HepG2 (cell line): ENCODE measurements around the gene CNPY4. TPM values are rescaled to one million over a fixed set of nuclear protein-coding genes. Genes with fewer than 3 reads are reported as not detected.

Source experiments
- ATAC-seq: fragments of 200-7000 bp; cut with Tn5 transposase; 3 replicates; pipeline ENCODE4 v1.9.1; 2020; ENCODE audit warnings: mild to moderate bottlenecking, moderate library complexity
- BruUV-seq: library from RNA; stranded (reverse); fragments of 400-500 nt; replicated peaks from 2 replicates; lab custom pipeline; 2021; lab: Mats Ljungman, UMichigan
- CTCF ChIA-PET: fragments of 300-600 bp; formaldehyde crosslinking; extraction: SDS; loops from one replicate; lab custom pipeline; 2021; ENCODE audit warnings: low total read pairs, inconsistent platforms, low intra/inter-chr PET ratio; lab: Yijun Ruan, JAX
- POLR2A ChIA-PET: fragments of 350-600 bp; sonication (Branson Sonifier 250); formaldehyde crosslinking; loops from one replicate; lab custom pipeline; 2020; ENCODE audit warnings: antibody characterized with exemption, inconsistent platforms; lab: Yijun Ruan, JAX
- DNase-seq: peaks from one replicate; pipeline ENCODE4 v3.0.0-alpha.2; 2015; ENCODE audit warnings: low spot score
- FAIRE-seq: peaks from 3 replicates; lab custom pipeline; 2011; peaks lifted over from hg19 to GRCh38; lab: Jason Lieb, UNC
- H2AFZ ChIP-seq: one replicate; pipeline ENCODE4 v1.6.1; 2011; ENCODE audit warnings: low read length, inconsistent platforms
- H3K27ac ChIP-seq: fragments of 300-600 bp; 3 replicates; pipeline ENCODE4 v1.8.0; 2011; ENCODE audit warnings: mixed run types, mild to moderate bottlenecking, mixed read lengths, low read length, inconsistent platforms; ENCODE audit not compliant: insufficient read depth; ENCODE audit errors: extremely low read length
- H3K27me3 ChIP-seq, 2 experiments: fragments of 200-600 bp in 1 of 2; 2 replicates in 1 of 2; 3 replicates in 1 of 2; pipeline versions ENCODE4 v1.6.0 to v1.8.0; 2011; ENCODE audit warnings: low read length in 2 of 2, mild to moderate bottlenecking in 2 of 2, moderate library complexity in 2 of 2, inconsistent platforms in 1 of 2; ENCODE audit not compliant: insufficient read depth in 2 of 2, control insufficient read depth in 1 of 2
- H3K36me3 ChIP-seq, 2 experiments: fragments of 200-600 bp in 1 of 2; replicated peaks in 1 of 2; 2 replicates in 1 of 2; 3 replicates in 1 of 2; pipeline versions ENCODE4 v1.5.1 to v1.8.0; 2011; ENCODE audit warnings: low read length in 2 of 2, inconsistent platforms in 1 of 2; ENCODE audit not compliant: insufficient read depth in 2 of 2, control insufficient read depth in 1 of 2
- H3K4me1 ChIP-seq: 2 replicates; pipeline ENCODE4 v1.5.1; 2012; ENCODE audit warnings: low read length, inconsistent platforms; ENCODE audit not compliant: insufficient read depth
- H3K4me2 ChIP-seq: 2 replicates; pipeline ENCODE4 v1.6.0; 2011; ENCODE audit warnings: low read depth, low read length, inconsistent platforms
- H3K4me3 ChIP-seq, 3 experiments: fragments of 200-600 bp in 1 of 3; sonication (generic), shearing (Covaris generic) in 1 of 3; replicated peaks in 1 of 3; 2 replicates each; pipeline ENCODE4 v1.5.1; 2011 to 2016; ENCODE audit warnings: low read length in 3 of 3, inconsistent platforms in 2 of 3, low read depth in 2 of 3, mild to moderate bottlenecking in 2 of 3, control low read depth in 1 of 3, mixed read lengths in 1 of 3; ENCODE audit not compliant: insufficient read depth in 1 of 3
- H3K79me2 ChIP-seq: one replicate; pipeline ENCODE4 v1.6.1; 2011; ENCODE audit warnings: low read length, inconsistent platforms; ENCODE audit not compliant: insufficient read depth
- H3K9ac ChIP-seq: 2 replicates; pipeline ENCODE4 v1.6.0; 2011; ENCODE audit warnings: mild to moderate bottlenecking, low read depth, low read length, inconsistent platforms; ENCODE audit not compliant: insufficient read depth
- H3K9me3 ChIP-seq: 2 replicates; pipeline ENCODE4 v1.5.1; 2012; ENCODE audit warnings: mild to moderate bottlenecking, low read length
- H4K20me1 ChIP-seq: 2 replicates; pipeline ENCODE4 v1.6.0; 2011; ENCODE audit warnings: inconsistent platforms, mild to moderate bottlenecking, low read length, moderate library complexity; ENCODE audit not compliant: insufficient read depth
- ETV6 ChIP-seq: sonication (generic); formaldehyde crosslinking; conservative IDR thresholded peaks from 2 replicates; pipeline ENCODE4 v1.4.0; 2020; ENCODE audit warnings: missing genetic modification reagents
- HNF1B ChIP-seq: sonication (generic); formaldehyde crosslinking; IDR thresholded peaks from 2 replicates; pipeline ENCODE4 v1.5.1; 2020; ENCODE audit warnings: mild to moderate bottlenecking, moderate library complexity, missing genetic modification reagents
- HNRNPL ChIP-seq: fragments of 200-400 bp; formaldehyde crosslinking; IDR thresholded peaks from 2 replicates; pipeline ENCODE4 v1.6.1; 2017; ENCODE audit warnings: mild to moderate bottlenecking, low read depth, low read length
- JDP2 ChIP-seq: sonication (generic); formaldehyde crosslinking; IDR thresholded peaks from 2 replicates; pipeline ENCODE4 v1.8.1; 2022; ENCODE audit warnings: missing genetic modification reagents, borderline replicate concordance
- KAT8 ChIP-seq: IDR thresholded peaks from 2 replicates; pipeline ENCODE4 v1.6.1; 2016; ENCODE audit warnings: missing genetic modification reagents, missing compliant biosample characterization
- MLXIP ChIP-seq: sonication (generic); formaldehyde crosslinking; IDR thresholded peaks from 2 replicates; pipeline ENCODE4 v1.9.0; 2021; ENCODE audit warnings: missing genetic modification reagents, borderline replicate concordance
- MZF1 ChIP-seq: sonication (generic); formaldehyde crosslinking; IDR thresholded peaks from 2 replicates; pipeline ENCODE4 v1.8.1; 2023; ENCODE audit warnings: mild to moderate bottlenecking, missing genetic modification reagents, borderline replicate concordance
- NCOA2 ChIP-seq: sonication (generic); formaldehyde crosslinking; IDR thresholded peaks from 2 replicates; pipeline ENCODE4 v1.8.0; 2022; ENCODE audit warnings: inconsistent platforms
- ONECUT2 ChIP-seq: sonication (generic); formaldehyde crosslinking; IDR thresholded peaks from 2 replicates; pipeline ENCODE4 v1.4.0; 2020; ENCODE audit warnings: missing genetic modification reagents
- PHF20 ChIP-seq: sonication (generic); formaldehyde crosslinking; IDR thresholded peaks from 2 replicates; pipeline ENCODE4 v1.5.0; 2020; ENCODE audit warnings: mild to moderate bottlenecking, missing genetic modification reagents
- SMARCC2 ChIP-seq: fragments of 450-650 bp; IDR thresholded peaks from 2 replicates; pipeline ENCODE4 v1.6.1; 2017; ENCODE audit warnings: antibody characterized with exemption, mild to moderate bottlenecking
- TCF7 ChIP-seq: sonication (generic); IDR thresholded peaks from 2 replicates; pipeline ENCODE4 v1.6.1; 2016; ENCODE audit warnings: antibody characterized with exemption, low read depth
- TSC22D2 ChIP-seq: sonication (generic); formaldehyde crosslinking; IDR thresholded peaks from 2 replicates; pipeline ENCODE4 v1.5.1; 2020; ENCODE audit warnings: missing genetic modification reagents, mild to moderate bottlenecking, borderline replicate concordance
- ZNF136 ChIP-seq: sonication (generic); formaldehyde crosslinking; IDR thresholded peaks from 2 replicates; pipeline ENCODE4 v1.8.1; 2022; ENCODE audit warnings: low read depth, mild to moderate bottlenecking, moderate library complexity, missing genetic modification reagents
- ZNF234 ChIP-seq: sonication (generic); formaldehyde crosslinking; conservative IDR thresholded peaks from 2 replicates; pipeline ENCODE4 v1.5.1; 2020; ENCODE audit warnings: mild to moderate bottlenecking, missing genetic modification reagents
- ZNF33A ChIP-seq: sonication (generic); formaldehyde crosslinking; IDR thresholded peaks from 2 replicates; pipeline ENCODE4 v1.5.1; 2020; ENCODE audit warnings: missing genetic modification reagents, mild to moderate bottlenecking, moderate library complexity, borderline replicate concordance
- ZNF619 ChIP-seq: sonication (generic); formaldehyde crosslinking; IDR thresholded peaks from 2 replicates; pipeline ENCODE4 v1.4.0; 2020; ENCODE audit warnings: mild to moderate bottlenecking, missing genetic modification reagents
- ZSCAN29 ChIP-seq: sonication (generic); formaldehyde crosslinking; conservative IDR thresholded peaks from 2 replicates; pipeline ENCODE4 v1.4.0; 2020; ENCODE audit warnings: mild to moderate bottlenecking, missing genetic modification reagents
- WGBS: methylation state at CpG from one replicate; pipeline ENCODE4 v1.1.6; 2017; ENCODE audit warnings: low lambda C conversion rate; 5-methylcytosine and 5-hydroxymethylcytosine counted together
- in situ Hi-C: cut with HindIII; loops from 2 replicates; pipeline ENCODE4 v1.10.0; 2017; ENCODE audit warnings: low pct_unique_long_range_greater_than_20kb; ENCODE audit not compliant: extremely low pct_ligation_motif_present
- intact Hi-C: fragments of 100-400 bp; cut with micrococcal nuclease; formaldehyde crosslinking; loops from one replicate; pipeline ENCODE4 v1.10.0; 2022; ENCODE audit not compliant: unreplicated experiment
- polyA plus RNA-seq, 8 experiments: library from polyadenylated mRNA; depleted of rRNA in 3 of 8; stranded (reverse) in 7 of 8; unstranded in 1 of 8; fragments of >200 nt; fragmentation: Illumina TruSeq in 4 of 8; extraction: Trizol in 4 of 8; gene quantifications; 2 replicates each; pipeline versions ENCODE4 v1.2.1 to v1.2.3, GENCODE V29; 2011 to 2016; ENCODE audit warnings: low read depth in 4 of 8, missing spikeins in 1 of 8, mixed read lengths in 1 of 8; ENCODE audit not compliant: insufficient read depth in 1 of 8
- total RNA-seq, 5 experiments: library from RNA; depleted of rRNA; stranded (reverse); fragments of >200 nt; fragmentation: Illumina TruSeq; extraction: Trizol; gene quantifications; 2 replicates each; pipeline ENCODE4 v1.2.3, GENCODE V29; 2016; ENCODE audit warnings: low read depth in 1 of 5

The CNPY4 gene
- total and polyA plus RNA-seq, 2 of the 13 experiments (the other 11 are each of a cell fraction or from before 2014, with no cell fraction given): 6.2 to 12.7 TPM

- TF ChIP-seq HNF1B (CRISPR knock-in tag) (peak; percentile 77; the same call in 1 of the 2 replicates), ZNF234 (no peak), PHF20 (CRISPR knock-in tag) (peak; percentile 91), NCOA2 (CRISPR knock-in tag) (no peak), ETV6 (CRISPR knock-in tag) (0 out of 2 replicates have a peak, but pooled peaks have one; percentile 72), ZNF619 (CRISPR knock-in tag) (no peak)
- TF ChIP-seq, all 625 proteins: peak for 274
Measured at GRCh38 chr7:100100420-100101015, 18.9 kb upstream of the CNPY4 start (continued).

- Histone ChIP-seq H3K4me2 (peak within 1 kb of the TSS; percentile 85), H2AFZ (no peak within 1 kb of the TSS), H3K36me3 (peaks cover 22 to 33% of the 10 kb centered on the region in 2 experiments), H3K79me2 (peaks cover 23% of the 10 kb centered on the region), H3K27ac (peak within 1 kb of the TSS; percentile 95), H3K4me1 (peaks cover 22% of the 10 kb centered on the region), H3K27me3 (no peaks in the 10 kb centered on the region), H4K20me1 (no peaks in the 10 kb centered on the region; the same call in 1 of the 2 replicates), H3K9me3 (no peaks in the 10 kb centered on the region), H3K9ac (peak within 1 kb of the TSS; percentile 92), H3K4me3 (peak within 1 kb of the TSS; percentile 85 to 99 (median 86))
- CTCF ChIA-PET: no interaction called here
- POLR2A ChIA-PET: interaction anchor here (0.8 to 3.5 kb wide), 20 partner anchors 10 to 343 kb away, joined by 3 to 48 read pairs (median 9); partner anchors contain the start of genes AZGP1, CNPY4, COPS6 and LAMTOR4
- in situ Hi-C loops: no loop called here
- DNase-seq (peak; percentile 97), ATAC-seq (peak; percentile 90), FAIRE-seq (peak; percentile 67)
- BruUV-seq: TSS peak; percentile 63
- intact Hi-C loops: loop anchor here (2.0 kb wide), 1 partner anchor 18 kb away; the partner anchor contains the start of genes CNPY4 and TAF6
- WGBS: under 1% methylated on average over 38 of the region's 80 CpGs
- TF ChIP-seq HNRNPL (peak; percentile 75; the same call in 1 of the 2 replicates), MZF1 (CRISPR knock-in tag) (no peak), ZNF136 (CRISPR knock-in tag) (no peak), JDP2 (no peak), SMARCC2 (no peak), MLXIP (no peak), ONECUT2 (CRISPR knock-in tag) (no peak), TSC22D2 (CRISPR knock-in tag) (no peak), TCF7 (no peak), ZSCAN29 (CRISPR knock-in tag) (no peak), ZNF33A (CRISPR knock-in tag) (no peak), KAT8 (CRISPR knock-in tag) (peak; percentile 46)
Measured at GRCh38 chr7:100101016-100101862, 18.2 kb upstream of the CNPY4 start, which contains the start of the genes AP4M1 and MCM7. Gene AP4M1, plus strand, starts transcription at chr7:100101643. Its CDS starts 72 bp downstream, at chr7:100101715. Gene MCM7, minus strand, starts transcription at chr7:100101397. Its CDS starts 103 bp downstream, at chr7:100101294.
